ENCODE data around the gene EIF3M.

GRCh38 chr11:32613500-32614151 lies 30.0 kb downstream of the EIF3M start:
- no peak for TF ChIP-seq CTCF (IDR thresholded peaks at IDR 0.05)
- no peak for TF ChIP-seq EP300 (IDR thresholded peaks at IDR 0.05)
